ENCODE results near the gene SLFN12.
"Not testable (repeated sequence)": the region's sequence is repeated elsewhere in the genome, so short reads cannot be mapped to it uniquely, and the experiment has no call there.

The SLFN12 gene

GRCh38 chr17:35432176-35433074 lies at the start of gene SLFN12:
SLFN12 (minus strand) TSS chr17:35432500; CDS start chr17:35423028, 9,472 bp downstream.
- DNase-seq: peak; percentile 40

- no peak for DNase-seq
These were observed 47.0 kb upstream of the SLFN12 start for GRCh38 chr17:35479271-35479670.

GRCh38 chr17:35477248-35477647 lies 44.9 kb upstream of the SLFN12 start:
- no peak for DNase-seq

- DNase-seq: no peak
These were observed 44.1 kb upstream of the SLFN12 start for GRCh38 chr17:35476283-35476820.

GRCh38 chr17:35468475-35468874 lies 36.2 kb upstream of the SLFN12 start:
- no peak for DNase-seq

GRCh38 chr17:35467824-35468223 lies 35.5 kb upstream of the SLFN12 start:
- DNase-seq: no peak

GRCh38 chr17:35460354-35460851 lies 28.1 kb upstream of the SLFN12 start:
- peak; percentile 31 for DNase-seq

- DNase-seq: not testable (repeated sequence)
These were observed 21.7 kb upstream of the SLFN12 start for GRCh38 chr17:35454035-35454434.

- no peak for DNase-seq
These were observed 20.9 kb upstream of the SLFN12 start for GRCh38 chr17:35453171-35453570.

GRCh38 chr17:35449371-35449931 lies 17.2 kb upstream of the SLFN12 start:
- DNase-seq: no peak

GRCh38 chr17:35448899-35449227 lies 16.6 kb upstream of the SLFN12 start:
- DNase-seq: no peak

GRCh38 chr17:35448214-35448898 lies 16.1 kb upstream of the SLFN12 start, which contains the start of gene SLFN13:
SLFN13 (minus strand) TSS chr17:35448766; CDS start chr17:35445680, 3,086 bp downstream.
- peak; percentile 89 for DNase-seq

- DNase-seq: no peak
These were observed 15.2 kb upstream of the SLFN12 start for GRCh38 chr17:35447499-35447898.

GRCh38 chr17:35438433-35438832 lies 6.1 kb upstream of the SLFN12 start:
- no peak for DNase-seq

- peak; percentile 75 for DNase-seq
These were observed 985 bp upstream of the SLFN12 start for GRCh38 chr17:35433075-35433894.

- DNase-seq: no peak
These were observed 2.6 kb downstream of the SLFN12 start for GRCh38 chr17:35429702-35430101.

- no peak for DNase-seq
These were observed 4.1 kb downstream of the SLFN12 start for GRCh38 chr17:35428229-35428628.

- no peak for DNase-seq
These were observed 8.5 kb downstream of the SLFN12 start for GRCh38 chr17:35423761-35424160.

- not testable (repeated sequence) for DNase-seq
These were observed 11.2 kb downstream of the SLFN12 start for GRCh38 chr17:35421069-35421468.

GRCh38 chr17:35416659-35417058 lies 15.6 kb downstream of the SLFN12 start:
- DNase-seq: no peak

GRCh38 chr17:35414707-35415106 lies 17.6 kb downstream of the SLFN12 start:
- DNase-seq: not testable (repeated sequence)

- DNase-seq: no peak
These were observed 18.1 kb downstream of the SLFN12 start for GRCh38 chr17:35414247-35414646.

Measured in activated naive CD4-positive, alpha-beta T cell treated with anti-CD3 and anti-CD28 coated beads, Interleukin-2, amount 50 U/mL, for 16 hours (primary cell).